Measurements from ENCODE around the gene SLC41A3. TPM values are rescaled to one million over a fixed set of nuclear protein-coding genes. Genes with fewer than 3 reads are reported as not detected.
"Not testable (repeated sequence)": the region's sequence is repeated elsewhere in the genome, so short reads cannot be mapped to it uniquely, and the experiment has no call there.

SLC41A3 gene
- total RNA-seq, 1 experiment from 2014 or later = 42.9 TPM

- DNase-seq (ENCODE audit: low spot score) = no peak
- in situ Hi-C loops (cut with HindIII; ENCODE audit: low sequenced_read_pairs) = no loop called here
Measured at GRCh38 chr3:126018995-126019394, 64.9 kb downstream of the SLC41A3 start.

GRCh38 chr3:126018545-126018944 lies 65.4 kb downstream of the SLC41A3 start:
- DNase-seq (ENCODE audit: low spot score) = no peak
- in situ Hi-C loops (cut with HindIII; ENCODE audit: low sequenced_read_pairs) = no loop called here

GRCh38 chr3:126017362-126017761 lies 66.6 kb downstream of the SLC41A3 start:
- in situ Hi-C loops (cut with HindIII; ENCODE audit: low sequenced_read_pairs) = no loop called here
- DNase-seq (ENCODE audit: low spot score) = no peak

- in situ Hi-C loops (cut with HindIII; ENCODE audit: low sequenced_read_pairs) = no loop called here
- DNase-seq (ENCODE audit: low spot score) = no peak
Measured at GRCh38 chr3:126016616-126017015, 67.3 kb downstream of the SLC41A3 start.

GRCh38 chr3:126015075-126015474 lies 68.8 kb downstream of the SLC41A3 start:
- no peak for DNase-seq (ENCODE audit: low spot score)
- in situ Hi-C loops (cut with HindIII; ENCODE audit: low sequenced_read_pairs) = no loop called here

- DNase-seq (ENCODE audit: low spot score) = no peak
- in situ Hi-C loops (cut with HindIII; ENCODE audit: low sequenced_read_pairs) = no loop called here
Measured at GRCh38 chr3:126014252-126014651, 69.7 kb downstream of the SLC41A3 start.

GRCh38 chr3:126013751-126014156 lies 70.2 kb downstream of the SLC41A3 start:
- in situ Hi-C loops (cut with HindIII; ENCODE audit: low sequenced_read_pairs) = no loop called here
- no peak for DNase-seq (ENCODE audit: low spot score)

GRCh38 chr3:126009181-126009580 lies 74.7 kb downstream of the SLC41A3 start:
- in situ Hi-C loops (cut with HindIII; ENCODE audit: low sequenced_read_pairs) = no loop called here
- DNase-seq (ENCODE audit: low spot score) = no peak

- in situ Hi-C loops (cut with HindIII; ENCODE audit: low sequenced_read_pairs) = no loop called here
- DNase-seq (ENCODE audit: low spot score) = no peak
Measured at GRCh38 chr3:126008219-126008618, 75.7 kb downstream of the SLC41A3 start.

GRCh38 chr3:126005951-126006350 lies 78.0 kb downstream of the SLC41A3 start:
- in situ Hi-C loops (cut with HindIII; ENCODE audit: low sequenced_read_pairs) = no loop called here
- no peak for DNase-seq (ENCODE audit: low spot score)

- no peak for DNase-seq (ENCODE audit: low spot score)
- in situ Hi-C loops (cut with HindIII; ENCODE audit: low sequenced_read_pairs) = no loop called here
Measured at GRCh38 chr3:126004692-126005091, 79.2 kb downstream of the SLC41A3 start.

GRCh38 chr3:126004217-126004616 lies 79.7 kb downstream of the SLC41A3 start:
- no peak for DNase-seq (ENCODE audit: low spot score)
- in situ Hi-C loops (cut with HindIII; ENCODE audit: low sequenced_read_pairs) = no loop called here

GRCh38 chr3:126003447-126004190 lies 80.3 kb downstream of the SLC41A3 start:
- DNase-seq (ENCODE audit: low spot score) = no peak
- in situ Hi-C loops (cut with HindIII; ENCODE audit: low sequenced_read_pairs) = no loop called here

- no peak for DNase-seq (ENCODE audit: low spot score)
- in situ Hi-C loops (cut with HindIII; ENCODE audit: low sequenced_read_pairs) = no loop called here
Measured at GRCh38 chr3:126002189-126002588, 81.7 kb downstream of the SLC41A3 start.

- in situ Hi-C loops (cut with HindIII; ENCODE audit: low sequenced_read_pairs); DNase-seq (ENCODE audit: low spot score): not testable (repeated sequence)
Measured at GRCh38 chr3:125996751-125997150, 87.2 kb downstream of the SLC41A3 start.

- DNase-seq (ENCODE audit: low spot score) = peak; percentile 96
- in situ Hi-C loops (cut with HindIII; ENCODE audit: low sequenced_read_pairs) = no loop called here
Measured at GRCh38 chr3:125990253-125990970, 93.5 kb downstream of the SLC41A3 start.

GRCh38 chr3:125984951-125985350 lies 99.0 kb downstream of the SLC41A3 start:
- in situ Hi-C loops (cut with HindIII; ENCODE audit: low sequenced_read_pairs); DNase-seq (ENCODE audit: low spot score): not testable (repeated sequence)

- DNase-seq (ENCODE audit: low spot score); in situ Hi-C loops (cut with HindIII; ENCODE audit: low sequenced_read_pairs): not testable (repeated sequence)
Measured at GRCh38 chr3:125977104-125977503, 106.8 kb downstream of the SLC41A3 start.

GRCh38 chr3:125976003-125976390 lies 107.9 kb downstream of the SLC41A3 start:
- DNase-seq (ENCODE audit: low spot score); in situ Hi-C loops (cut with HindIII; ENCODE audit: low sequenced_read_pairs): not testable (repeated sequence)

- DNase-seq (ENCODE audit: low spot score); in situ Hi-C loops (cut with HindIII; ENCODE audit: low sequenced_read_pairs): not testable (repeated sequence)
Measured at GRCh38 chr3:125975245-125976002, 108.5 kb downstream of the SLC41A3 start.

Measured in G401 (cell line).